OCI-LY1 (cell line): ENCODE data around the gene WNT2.

Experiments
- H2AFZ ChIP-seq: fragments of 200-600 bp; sonication (generic), shearing (Covaris generic); 2 replicates; pipeline ENCODE4 v1.6.0; 2014; ENCODE audit warnings: antibody characterized with exemption, mild to moderate bottlenecking, low read length
- H3F3A ChIP-seq: fragments of 200-600 bp; sonication (generic), shearing (Covaris generic); 2 replicates; pipeline ENCODE4 v1.6.0; 2014; ENCODE audit warnings: mild to moderate bottlenecking, antibody characterized with exemption, low read length, moderate library complexity; ENCODE audit not compliant: insufficient read depth
- H3K27ac ChIP-seq: fragments of 200-600 bp; sonication (generic); 2 replicates; pipeline ENCODE4 v1.5.1; 2014; ENCODE audit warnings: low read length, mixed run types, mild to moderate bottlenecking, low read depth; ENCODE audit not compliant: poor library complexity, severe bottlenecking
- H3K27me3 ChIP-seq: fragments of 200-600 bp; sonication (generic); 2 replicates; pipeline ENCODE4 v1.6.0; 2014; ENCODE audit warnings: antibody characterized with exemption, mild to moderate bottlenecking, low read length, moderate library complexity; ENCODE audit not compliant: insufficient read depth
- H3K36me3 ChIP-seq: fragments of 200-600 bp; sonication (generic); 2 replicates; pipeline ENCODE4 v1.6.1; 2014; ENCODE audit warnings: mild to moderate bottlenecking, antibody characterized with exemption, low read length, moderate library complexity, mixed read lengths; ENCODE audit not compliant: insufficient read depth
- H3K4me1 ChIP-seq: fragments of 200-600 bp; sonication (generic); 2 replicates; pipeline ENCODE4 v1.5.1; 2014; ENCODE audit warnings: mild to moderate bottlenecking, low read length, moderate library complexity; ENCODE audit not compliant: insufficient read depth, severe bottlenecking
- H3K4me2 ChIP-seq: fragments of 200-600 bp; sonication (generic), shearing (Covaris generic); 2 replicates; pipeline ENCODE4 v1.6.1; 2014; ENCODE audit warnings: low read length
- H3K4me3 ChIP-seq: fragments of 200-600 bp; sonication (generic); 2 replicates; pipeline ENCODE4 v1.5.1; 2014; ENCODE audit warnings: low read length, low read depth, mild to moderate bottlenecking, mixed read lengths; ENCODE audit not compliant: poor library complexity, severe bottlenecking
- H3K79me2 ChIP-seq: fragments of 200-600 bp; shearing (Covaris generic); 2 replicates; pipeline ENCODE4 v1.6.1; 2016; ENCODE audit warnings: mixed run types, low read length, mixed read lengths; ENCODE audit not compliant: insufficient read depth
- H3K9ac ChIP-seq: fragments of 200-600 bp; sonication (generic), shearing (Covaris generic); 2 replicates; pipeline ENCODE4 v1.6.1; 2014; ENCODE audit warnings: mild to moderate bottlenecking, low read length, mixed read lengths
- H3K9me2 ChIP-seq: fragments of 200-600 bp; sonication (generic), shearing (Covaris generic); 2 replicates; pipeline ENCODE4 v1.6.1; 2014; ENCODE audit warnings: low read depth, mild to moderate bottlenecking, low read length, mixed read lengths
- H3K9me3 ChIP-seq: fragments of 200-600 bp; shearing (Covaris generic); 2 replicates; pipeline ENCODE4 v1.6.1; 2014; ENCODE audit warnings: low read length, mixed read lengths
- H4K20me1 ChIP-seq: fragments of 200-600 bp; sonication (generic), shearing (Covaris generic); 2 replicates; pipeline ENCODE4 v1.6.0; 2016; ENCODE audit warnings: mild to moderate bottlenecking, low read length; ENCODE audit not compliant: insufficient read depth
- CTCF ChIP-seq: fragments of 200-600 bp; sonication (generic), shearing (Covaris generic); IDR thresholded peaks from 2 replicates; pipeline ENCODE4 v1.5.1; 2017; ENCODE audit warnings: mild to moderate bottlenecking, antibody characterized with exemption, low read length, moderate library complexity, mixed read lengths
- EZH2 ChIP-seq: fragments of 200-600 bp; sonication (generic), shearing (Covaris generic); IDR thresholded peaks from 2 replicates; pipeline ENCODE4 v1.8.0; 2017; ENCODE audit warnings: borderline replicate concordance, mixed run types, mild to moderate bottlenecking, antibody characterized with exemption, low read length, moderate library complexity, mixed read lengths

Gene WNT2

GRCh38 chr7:117271566-117271965, 51.3 kb downstream of the WNT2 start:
- no peak overlapping the region for H3K4me2 ChIP-seq
- H3K9ac ChIP-seq = no peak overlapping the region
- no peak overlapping the region for H3K4me3 ChIP-seq

GRCh38 chr7:117270371-117270770, 52.5 kb downstream of the WNT2 start:
- H4K20me1 ChIP-seq = no peaks in the 10 kb centered on the region
- no peaks in the 10 kb centered on the region for H3K36me3 ChIP-seq
- no peaks in the 10 kb centered on the region for H3F3A ChIP-seq
- H3K27me3 ChIP-seq = no peaks in the 10 kb centered on the region
- no peak overlapping the region for H3K27ac ChIP-seq
- no peak overlapping the region for H3K9ac ChIP-seq
- H3K9me2 ChIP-seq = no peaks in the 10 kb centered on the region
- H3K79me2 ChIP-seq = no peaks in the 10 kb centered on the region
- H3K4me2 ChIP-seq = no peak overlapping the region
- H3K4me3 ChIP-seq = no peak overlapping the region
- TF ChIP-seq EZH2 (no peak), CTCF (no peak)
- H2AFZ ChIP-seq = no peak overlapping the region
- H3K9me3 ChIP-seq = no peaks in the 10 kb centered on the region
- H3K4me1 ChIP-seq = no peaks in the 10 kb centered on the region

More at GRCh38 chr7:117271566-117271965, 51.3 kb downstream of the WNT2 start:
- H3K79me2 ChIP-seq = no peaks in the 10 kb centered on the region
- no peaks in the 10 kb centered on the region for H4K20me1 ChIP-seq
- H3K36me3 ChIP-seq = no peaks in the 10 kb centered on the region
- no peaks in the 10 kb centered on the region for H3K9me2 ChIP-seq
- no peak overlapping the region for H2AFZ ChIP-seq
- H3F3A ChIP-seq = no peaks in the 10 kb centered on the region
- no peaks in the 10 kb centered on the region for H3K9me3 ChIP-seq
- H3K27me3 ChIP-seq = no peaks in the 10 kb centered on the region
- H3K4me1 ChIP-seq = no peaks in the 10 kb centered on the region
- H3K27ac ChIP-seq = no peak overlapping the region
- TF ChIP-seq CTCF (no peak), EZH2 (no peak)

- H3K9ac ChIP-seq = no peak overlapping the region
- H3K27me3 ChIP-seq = no peaks in the 10 kb centered on the region
- no peaks in the 10 kb centered on the region for H4K20me1 ChIP-seq
- no peaks in the 10 kb centered on the region for H3K9me2 ChIP-seq
- no peaks in the 10 kb centered on the region for H3K36me3 ChIP-seq
- no peaks in the 10 kb centered on the region for H3F3A ChIP-seq
- no peak overlapping the region for H3K27ac ChIP-seq
- no peak for TF ChIP-seq CTCF
- TF ChIP-seq EZH2 = no peak
- H3K4me1 ChIP-seq = no peaks in the 10 kb centered on the region
- no peak overlapping the region for H3K4me3 ChIP-seq
- no peak overlapping the region for H2AFZ ChIP-seq
- H3K79me2 ChIP-seq = no peaks in the 10 kb centered on the region
- no peaks in the 10 kb centered on the region for H3K9me3 ChIP-seq
- no peak overlapping the region for H3K4me2 ChIP-seq
Observed at GRCh38 chr7:117269886-117270285, 53.0 kb downstream of the WNT2 start.
